Small intestine (tissue), 7 donors: Measurements from ENCODE around the gene SPTB. TPM values are rescaled to one million over a fixed set of nuclear protein-coding genes. Genes with fewer than 3 reads are reported as not detected.
A peak's percentile ranks its signal among the peaks of the same experiment; 100 is the strongest.

Experiments
- DNase-seq, 2 donors: peaks; one replicate each; pipeline versions ENCODE4 v3.0.0 to v3.0.0-alpha.2; 2013
- FAIRE-seq: peaks from 2 replicates; lab custom pipeline; 2012; peaks lifted over from hg19 to GRCh38; lab: Jason Lieb, UNC
- H3K27ac ChIP-seq, 3 donors: one replicate each; pipeline ENCODE4 v1.5.1; 2013; ENCODE audit warnings: low read length in 2 of 3, mild to moderate bottlenecking in 2 of 3, control low read depth in 1 of 3, inconsistent platforms in 1 of 3, low read depth in 1 of 3, moderate library complexity in 1 of 3
- H3K27me3 ChIP-seq, 3 donors: one replicate each; pipeline ENCODE4 v1.6.1; 2013; ENCODE audit warnings: low read length in 3 of 3, inconsistent platforms in 1 of 3; ENCODE audit not compliant: control insufficient read depth in 3 of 3, insufficient read depth in 3 of 3
- H3K36me3 ChIP-seq, 3 donors: one replicate each; pipeline ENCODE4 v1.6.1; 2013; ENCODE audit warnings: low read length in 3 of 3, inconsistent platforms in 1 of 3, low read depth in 1 of 3, mild to moderate bottlenecking in 1 of 3, moderate library complexity in 1 of 3; ENCODE audit not compliant: control insufficient read depth in 3 of 3, insufficient read depth in 2 of 3
- H3K4me1 ChIP-seq, 3 donors: one replicate each; pipeline ENCODE4 v1.6.1; 2013; ENCODE audit warnings: low read length in 2 of 3, inconsistent platforms in 1 of 3, low read depth in 1 of 3, mild to moderate bottlenecking in 1 of 3, moderate library complexity in 1 of 3; ENCODE audit not compliant: control insufficient read depth in 3 of 3, insufficient read depth in 2 of 3
- H3K4me3 ChIP-seq, 3 donors: one replicate each; pipeline ENCODE4 v1.5.1; 2013; ENCODE audit warnings: low read length in 3 of 3, control low read depth in 1 of 3, inconsistent platforms in 1 of 3, low read depth in 1 of 3, mild to moderate bottlenecking in 1 of 3, moderate library complexity in 1 of 3
- H3K9me3 ChIP-seq, 2 donors: one replicate each; pipeline ENCODE4 v1.6.1; 2013; ENCODE audit warnings: low read depth in 1 of 2, low read length in 1 of 2; ENCODE audit not compliant: control insufficient read depth in 2 of 2, insufficient read depth in 1 of 2
- WGBS, 3 donors: extraction: QIAGEN DNeasy Blood & Tissue Kit; methylation state at CpG; one replicate each; pipeline ENCODE4 v1.1.7; 2013; 5-methylcytosine and 5-hydroxymethylcytosine counted together
- polyA plus RNA-seq, 4 donors: library from polyadenylated mRNA; stranded (reverse) in 3 of 4; unstranded in 1 of 4; fragments of 200-250 nt in 3 of 4; fragments of 120-200 nt in 1 of 4; gene quantifications; one replicate each; pipeline versions ENCODE4 v1.2.1 to v1.2.3, GENCODE V29; 2013
- donor health status: healthy with polysubstance abuse.
- donor health status: control.
- donor health status: control.
- donor health status: Bipolar disorder and iron deficiency.
- donor health status: healthy.

SPTB gene
- polyA plus RNA-seq, 4 donors, result under 0.01 to 1.2 (median 0.66) TPM

DNA sequence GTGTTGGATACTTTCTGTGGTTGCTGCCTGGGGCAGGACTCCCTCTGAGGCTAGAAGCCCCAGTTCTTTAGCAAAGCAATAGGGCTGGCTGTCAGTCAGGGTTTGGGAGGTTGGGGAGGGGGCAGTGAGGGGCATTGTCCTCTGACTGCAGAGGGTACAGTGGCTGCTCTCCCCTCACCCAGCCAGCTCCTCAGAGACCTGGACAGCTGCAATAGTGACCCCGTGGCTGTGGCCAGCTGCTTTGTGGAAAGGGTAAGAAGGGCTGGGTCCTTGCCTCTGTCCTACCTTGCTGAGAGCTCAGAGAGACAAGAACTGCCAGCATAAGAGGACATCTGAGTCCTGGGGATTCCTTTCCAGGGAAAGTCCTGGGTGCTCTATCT lies 149.7 kb downstream of the SPTB start:
- H3K4me3 ChIP-seq, result no peak overlapping the region
- H3K36me3 ChIP-seq, result peaks cover 0 to 78% (median 5%) of the 10 kb centered on the region in 3 donors
- H3K9me3 ChIP-seq, result no peaks in the 10 kb centered on the region
- WGBS, 3 donors, result 76 to 92% (median 90%) methylated on average over 1 of the region's 1 CpG
- H3K27ac ChIP-seq, result no peak overlapping the region
- FAIRE-seq (no peak), DNase-seq (no peak)
- peaks cover 5 to 23% (median 7%) of the 10 kb centered on the region in 3 donors for H3K4me1 ChIP-seq
- H3K27me3 ChIP-seq, result no peaks in the 10 kb centered on the region

GRCh38 chr14:64729386-64730060 lies 150.2 kb downstream of the SPTB start:
- Histone ChIP-seq H3K4me3 (no peak overlapping the region), H3K27me3 (no peaks in the 10 kb centered on the region), H3K9me3 (no peaks in the 10 kb centered on the region), H3K27ac (no peak overlapping the region), H3K4me1 (peaks cover 5 to 27% (median 7%) of the 10 kb centered on the region in 3 donors), H3K36me3 (peaks cover 0 to 73% (median 3%) of the 10 kb centered on the region in 3 donors)
- DNase-seq, result no peak
- 73 to 77% (median 76%) methylated on average over 5 of the region's 5 CpGs for WGBS, 3 donors
- FAIRE-seq, result no peak

DNA sequence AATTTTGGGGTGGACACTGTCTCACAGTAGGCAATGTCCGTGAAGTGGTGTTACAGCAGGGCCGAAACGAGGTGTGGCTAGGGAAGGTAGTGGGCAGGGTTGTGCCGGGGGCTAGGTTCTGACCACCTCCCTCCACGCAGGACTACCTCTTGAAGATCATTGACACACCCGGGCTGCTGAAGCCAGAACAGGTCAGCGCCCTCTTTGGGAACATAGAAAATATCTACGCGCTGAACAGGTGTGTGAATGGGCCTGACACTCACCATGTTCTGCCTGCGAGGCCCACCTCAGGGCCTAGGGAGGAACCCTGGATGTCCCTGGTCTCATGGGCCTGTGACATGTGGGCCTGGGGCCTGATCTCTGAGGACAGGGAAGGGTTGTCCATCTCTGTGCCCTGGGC lies 150.9 kb downstream of the SPTB start:
- no peak overlapping the region for H3K4me3 ChIP-seq
- FAIRE-seq (no peak), DNase-seq (no peak)
- peaks cover 7 to 34% (median 7%) of the 10 kb centered on the region in 3 donors for H3K4me1 ChIP-seq
- no peaks in the 10 kb centered on the region for H3K27me3 ChIP-seq
- no peaks in the 10 kb centered on the region for H3K9me3 ChIP-seq
- 92 to 94% (median 93%) methylated on average over 10 of the region's 10 CpGs for WGBS, 3 donors
- H3K27ac ChIP-seq, result no peak overlapping the region
- H3K36me3 ChIP-seq, result peaks cover 0 to 76% (median 3%) of the 10 kb centered on the region in 3 donors

DNA sequence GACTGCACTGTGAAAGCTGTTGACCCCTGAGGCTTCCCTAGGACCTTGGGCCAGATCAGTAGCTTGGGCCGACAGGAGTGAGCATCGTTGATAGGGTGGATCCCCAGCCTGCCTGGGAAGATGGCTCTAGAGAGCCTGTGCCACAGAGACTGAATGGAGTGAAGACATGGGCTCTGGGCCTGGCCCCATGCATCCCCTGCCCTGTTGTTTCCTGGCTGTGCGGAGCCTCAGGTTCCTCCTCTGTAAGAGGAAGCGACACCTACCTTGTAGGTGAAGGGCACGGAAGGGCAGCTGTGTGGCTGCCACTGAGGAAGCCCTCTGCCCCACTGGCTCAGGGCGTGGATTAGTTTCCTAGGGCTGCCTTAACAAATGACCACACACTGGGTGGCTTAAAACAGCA lies 151.6 kb downstream of the SPTB start:
- Histone ChIP-seq H3K9me3 (no peaks in the 10 kb centered on the region), H3K4me1 (peaks cover 7 to 38% (median 7%) of the 10 kb centered on the region in 3 donors), H3K27ac (peak overlapping the region in 1 of 3 donors; percentile 97), H3K36me3 (peaks cover 0 to 77% (median 3%) of the 10 kb centered on the region in 3 donors), H3K27me3 (no peaks in the 10 kb centered on the region), H3K4me3 (no peak overlapping the region)
- FAIRE-seq, result no peak
- WGBS, 3 donors, result 76 to 90% (median 86%) methylated on average over 6 of the region's 6 CpGs
- no peak for DNase-seq

- no peak for FAIRE-seq
- Histone ChIP-seq H3K4me1 (peaks cover 7 to 40% (median 10%) of the 10 kb centered on the region in 3 donors), H3K4me3 (no peak overlapping the region), H3K9me3 (no peaks in the 10 kb centered on the region), H3K27ac (peak overlapping the region in 1 of 3 donors; percentile 97), H3K27me3 (no peaks in the 10 kb centered on the region), H3K36me3 (peaks cover 0 to 76% (median 3%) of the 10 kb centered on the region in 3 donors)
- DNase-seq, result no peak
- WGBS, 3 donors, result 87 to 91% (median 90%) methylated on average over 22 of the region's 22 CpGs
Measured at GRCh38 chr14:64727551-64728071, 152.1 kb downstream of the SPTB start.

DNA sequence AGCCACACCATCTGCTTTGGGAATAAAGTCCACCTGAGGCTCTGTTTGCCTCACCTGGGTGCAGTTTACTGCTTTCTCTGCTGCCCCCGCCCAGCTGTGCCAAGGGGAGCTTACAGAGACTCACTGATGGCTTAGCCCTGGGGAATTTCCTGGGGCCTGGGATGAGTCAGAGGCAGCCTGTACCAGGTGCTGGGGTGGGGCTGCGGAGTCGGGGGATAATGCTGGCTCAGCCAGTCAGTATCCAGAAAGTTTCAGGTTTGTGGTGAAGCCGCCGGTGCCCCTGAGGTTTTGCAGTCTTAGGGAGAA lies 153.2 kb downstream of the SPTB start:
- H3K27me3 ChIP-seq, result no peaks in the 10 kb centered on the region
- H3K27ac ChIP-seq, result peak overlapping the region in 2 of 3 donors; percentile 73 to 97
- WGBS, 3 donors, result 4 to 54% (median 26%) methylated on average over 5 of the region's 5 CpGs
- peak; percentile 95 to 96 for DNase-seq
- no peak overlapping the region for H3K4me3 ChIP-seq
- H3K36me3 ChIP-seq, result peaks cover 0 to 69% (median 3%) of the 10 kb centered on the region in 3 donors
- no peaks in the 10 kb centered on the region for H3K9me3 ChIP-seq
- no peak for FAIRE-seq
- H3K4me1 ChIP-seq, result peaks cover 7 to 45% (median 10%) of the 10 kb centered on the region in 3 donors

- H3K4me3 ChIP-seq, result no peak overlapping the region
- peak overlapping the region in 2 of 3 donors; percentile 60 to 97 for H3K27ac ChIP-seq
- H3K4me1 ChIP-seq, result peaks cover 7 to 50% (median 13%) of the 10 kb centered on the region in 3 donors
- H3K9me3 ChIP-seq, result no peaks in the 10 kb centered on the region
- peaks cover 0 to 64% (median 3%) of the 10 kb centered on the region in 3 donors for H3K36me3 ChIP-seq
- no peak for DNase-seq
- no peaks in the 10 kb centered on the region for H3K27me3 ChIP-seq
- WGBS, 3 donors, result 37 to 77% (median 60%) methylated on average over 6 of the region's 6 CpGs
- FAIRE-seq, result no peak
Measured at GRCh38 chr14:64725879-64726584, 153.7 kb downstream of the SPTB start.

GRCh38 chr14:64725261-64725815 lies 154.4 kb downstream of the SPTB start:
- DNase-seq (peak in 1 of 2 donors; percentile 56), FAIRE-seq (no peak)
- Histone ChIP-seq H3K4me3 (no peak overlapping the region), H3K4me1 (peaks cover 7 to 57% (median 15%) of the 10 kb centered on the region in 3 donors), H3K27ac (peak overlapping the region; percentile 49 to 97 (median 60)), H3K9me3 (no peaks in the 10 kb centered on the region), H3K27me3 (no peaks in the 10 kb centered on the region), H3K36me3 (peaks cover 0 to 59% (median 0%) of the 10 kb centered on the region in 3 donors)
- WGBS, 3 donors, result 28 to 54% (median 46%) methylated on average over 3 of the region's 3 CpGs
